Tibial artery (tissue), 4 donors: ENCODE data around the gene CCDC50.

Experiments
- DNase-seq, 2 donors: peaks; one replicate each; pipeline ENCODE4 v3.0.0-alpha.2; 2019
- H3K27ac ChIP-seq, 2 donors: fragments of 200-600 bp; sonication (generic) in 1 of 2; 1 replicate in 1 of 2; 2 replicates in 1 of 2; pipeline ENCODE4 v1.5.1; 2018 to 2019; ENCODE audit warnings: mild to moderate bottlenecking in 1 of 2
- H3K27me3 ChIP-seq, 2 donors: fragments of 200-600 bp; sonication (generic) in 1 of 2; one replicate each; pipeline versions ENCODE4 v1.5.1 to v1.6.0; 2016 to 2019
- H3K36me3 ChIP-seq, 3 donors: fragments of 200-600 bp; sonication (generic) in 2 of 3; one replicate each; pipeline ENCODE4 v1.5.1; 2016 to 2019; ENCODE audit warnings: mild to moderate bottlenecking in 2 of 3
- H3K4me1 ChIP-seq, 4 donors: fragments of 200-600 bp; sonication (generic) in 2 of 4; 1 replicate in 3 of 4; 2 replicates in 1 of 4; pipeline ENCODE4 v1.5.1; 2016 to 2019
- H3K4me3 ChIP-seq, 2 donors: fragments of 200-600 bp; sonication (generic) in 1 of 2; 1 replicate in 1 of 2; 2 replicates in 1 of 2; pipeline ENCODE4 v1.5.1; 2018 to 2019; ENCODE audit warnings: mild to moderate bottlenecking in 2 of 2
- H3K9me3 ChIP-seq, 3 donors: fragments of 200-600 bp; sonication (generic) in 1 of 3; one replicate each; pipeline ENCODE4 v1.5.1; 2016 to 2019
- intact Hi-C: fragments of 100-400 bp; cut with DNase I; formaldehyde crosslinking; loops from one replicate; pipeline ENCODE4 v1.15.0; 2023; ENCODE audit warnings: low total_unique reads
- TF ChIP-seq, protein P1 (sequence below), 2 experiments: fragments of 200-600 bp in 1 of 2; fragments of 450-650 bp in 1 of 2; IDR thresholded peaks; one replicate each; pipeline ENCODE4 v1.5.1; 2017 to 2019; ENCODE audit warnings: antibody characterized with exemption in 2 of 2, mild to moderate bottlenecking in 1 of 2, moderate library complexity in 1 of 2

Gene CCDC50

DNA sequence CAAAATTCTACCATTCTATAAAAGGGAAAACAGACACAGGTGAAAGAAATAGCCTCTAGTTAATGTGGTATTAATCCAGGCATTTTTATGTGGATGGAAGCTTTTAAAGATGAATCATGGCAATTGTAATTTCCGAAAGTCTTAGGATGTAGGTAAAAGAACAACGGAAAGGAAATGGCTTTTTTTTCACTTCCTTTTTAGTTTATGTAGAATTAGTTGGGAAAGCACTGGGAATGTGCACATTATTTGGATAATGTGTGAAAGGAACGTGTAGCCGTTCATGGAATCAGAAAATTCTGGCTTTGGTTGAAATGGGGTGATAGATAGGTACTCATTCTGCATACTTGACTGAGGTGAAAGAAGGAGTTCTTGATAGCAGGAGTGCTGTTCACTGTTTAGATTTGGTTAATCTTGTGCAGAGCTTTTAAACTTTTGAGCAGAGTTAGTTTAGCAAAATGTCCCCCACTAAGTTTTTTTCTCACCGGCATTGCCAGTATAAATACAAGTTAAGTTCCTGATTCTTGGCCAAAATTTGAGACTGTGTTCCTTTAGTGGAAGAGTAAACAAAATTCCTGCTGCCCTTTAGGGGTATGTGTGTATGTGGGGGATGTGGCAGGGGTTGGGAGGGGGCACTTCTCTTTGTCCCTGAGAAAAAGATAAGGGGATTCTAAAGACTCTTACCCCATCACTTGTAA, 21.3 kb downstream of the CCDC50 start:
- no peaks in the 10 kb centered on the region for H3K36me3 ChIP-seq
- intact Hi-C loops: no loop called here
- DNase-seq: no peak
- peak overlapping the region; percentile 12 to 22 for H3K4me3 ChIP-seq
- H3K27ac ChIP-seq: peak overlapping the region; percentile 59 to 61
- H3K9me3 ChIP-seq: no peaks in the 10 kb centered on the region
- H3K4me1 ChIP-seq: peaks cover 0 to 97% (median 42%) of the 10 kb centered on the region in 4 donors
- TF ChIP-seq, protein P1, sequence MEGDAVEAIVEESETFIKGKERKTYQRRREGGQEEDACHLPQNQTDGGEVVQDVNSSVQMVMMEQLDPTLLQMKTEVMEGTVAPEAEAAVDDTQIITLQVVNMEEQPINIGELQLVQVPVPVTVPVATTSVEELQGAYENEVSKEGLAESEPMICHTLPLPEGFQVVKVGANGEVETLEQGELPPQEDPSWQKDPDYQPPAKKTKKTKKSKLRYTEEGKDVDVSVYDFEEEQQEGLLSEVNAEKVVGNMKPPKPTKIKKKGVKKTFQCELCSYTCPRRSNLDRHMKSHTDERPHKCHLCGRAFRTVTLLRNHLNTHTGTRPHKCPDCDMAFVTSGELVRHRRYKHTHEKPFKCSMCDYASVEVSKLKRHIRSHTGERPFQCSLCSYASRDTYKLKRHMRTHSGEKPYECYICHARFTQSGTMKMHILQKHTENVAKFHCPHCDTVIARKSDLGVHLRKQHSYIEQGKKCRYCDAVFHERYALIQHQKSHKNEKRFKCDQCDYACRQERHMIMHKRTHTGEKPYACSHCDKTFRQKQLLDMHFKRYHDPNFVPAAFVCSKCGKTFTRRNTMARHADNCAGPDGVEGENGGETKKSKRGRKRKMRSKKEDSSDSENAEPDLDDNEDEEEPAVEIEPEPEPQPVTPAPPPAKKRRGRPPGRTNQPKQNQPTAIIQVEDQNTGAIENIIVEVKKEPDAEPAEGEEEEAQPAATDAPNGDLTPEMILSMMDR (IDR thresholded peaks at IDR 0.05): no peak
- H3K27me3 ChIP-seq: no peaks in the 10 kb centered on the region

DNA sequence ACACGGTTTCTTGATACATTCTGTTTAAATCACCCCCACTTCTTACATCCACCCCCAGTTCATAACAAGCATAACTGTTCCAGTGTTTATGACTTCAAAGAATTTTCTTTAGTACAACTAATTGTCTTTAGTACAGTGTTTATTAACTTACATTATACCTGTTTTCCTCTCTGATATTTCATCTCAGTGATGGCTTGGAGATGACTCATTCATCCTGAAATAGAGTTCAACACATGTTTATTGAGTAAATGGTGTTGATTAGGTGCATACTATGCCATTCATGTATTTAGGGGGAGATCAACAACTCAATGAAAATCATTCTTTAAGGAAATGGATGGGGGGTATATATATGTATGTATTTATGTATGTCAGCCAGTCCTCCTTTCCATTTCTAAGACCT, 22.8 kb downstream of the CCDC50 start:
- Histone ChIP-seq H3K27me3 (no peaks in the 10 kb centered on the region), H3K4me3 (no peak overlapping the region), H3K4me1 (peaks cover 0 to 99% (median 49%) of the 10 kb centered on the region in 4 donors), H3K27ac (peak overlapping the region; percentile 59 to 61), H3K9me3 (no peaks in the 10 kb centered on the region), H3K36me3 (no peaks in the 10 kb centered on the region)
- TF ChIP-seq, protein P1 (IDR thresholded peaks at IDR 0.05): no peak
- intact Hi-C loops: no loop called here
- no peak for DNase-seq

DNA sequence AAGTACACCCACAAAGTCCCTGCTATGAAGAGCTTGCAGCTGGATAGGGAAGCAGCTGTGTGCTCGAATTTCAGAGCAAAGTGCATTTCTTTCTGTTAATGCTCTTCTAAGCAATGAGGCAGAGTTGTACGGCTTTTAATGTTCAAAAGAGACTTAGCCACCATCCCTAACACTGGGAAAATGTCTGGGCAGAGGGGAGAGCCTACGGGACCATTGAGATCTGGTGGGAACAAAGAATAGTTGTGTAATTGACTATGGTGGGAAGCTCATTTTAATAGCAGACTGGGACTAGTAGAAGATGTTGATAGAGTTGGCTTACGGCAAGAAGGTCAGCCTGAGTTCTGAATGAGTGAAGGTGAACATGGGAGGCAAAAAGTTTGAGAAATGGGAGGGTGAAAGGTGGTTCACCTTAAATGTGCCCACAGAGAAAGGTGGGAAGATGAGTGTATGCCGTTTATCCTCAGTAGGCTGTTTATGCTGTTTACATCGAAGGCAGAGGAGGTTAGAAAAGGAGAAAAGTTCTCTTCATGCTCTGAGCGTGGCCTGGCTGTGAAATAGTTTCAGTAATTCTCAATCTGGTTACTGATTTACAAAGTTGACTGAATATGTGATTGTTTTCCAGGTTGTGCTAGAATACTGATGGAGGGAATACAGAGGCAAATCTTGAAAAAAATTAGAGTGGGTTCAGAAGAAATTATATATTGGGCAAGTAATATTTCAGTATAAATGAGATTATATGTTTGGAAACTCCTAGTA, 24.0 kb downstream of the CCDC50 start:
- Histone ChIP-seq H3K4me1 (peaks cover 0 to 99% (median 51%) of the 10 kb centered on the region in 4 donors), H3K27me3 (no peaks in the 10 kb centered on the region), H3K4me3 (no peak overlapping the region), H3K27ac (peak overlapping the region; percentile 23 to 61), H3K9me3 (no peaks in the 10 kb centered on the region), H3K36me3 (peaks cover 0 to 5% (median 5%) of the 10 kb centered on the region in 3 donors)
- intact Hi-C loops: no loop called here
- no peak for DNase-seq
- TF ChIP-seq, protein P1 (IDR thresholded peaks at IDR 0.05): no peak

DNA sequence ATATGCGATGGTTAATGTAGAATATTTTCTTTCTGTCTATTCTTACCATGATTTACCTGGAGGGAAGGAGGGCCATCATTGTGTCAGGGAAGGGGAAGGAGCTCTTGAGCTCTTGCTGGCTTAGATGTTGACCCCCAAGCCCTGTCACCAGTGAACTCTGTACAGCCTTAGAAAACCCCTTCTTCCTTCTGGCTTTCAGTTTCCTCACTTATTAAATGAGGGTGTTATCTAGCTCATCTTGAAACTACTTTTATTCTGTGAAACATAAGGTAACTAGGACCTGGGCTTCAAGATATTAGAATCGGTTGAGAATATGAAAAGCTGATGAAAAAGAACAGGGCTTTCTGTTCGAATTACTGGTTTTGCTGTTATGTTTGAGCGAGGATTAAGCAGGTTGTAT, 26.2 kb downstream of the CCDC50 start:
- Histone ChIP-seq H3K9me3 (no peaks in the 10 kb centered on the region), H3K27me3 (no peaks in the 10 kb centered on the region), H3K4me1 (peaks cover 0 to 97% (median 37%) of the 10 kb centered on the region in 4 donors), H3K27ac (peak overlapping the region; percentile 31 to 43), H3K4me3 (no peak overlapping the region), H3K36me3 (peaks cover 14 to 21% (median 19%) of the 10 kb centered on the region in 3 donors)
- TF ChIP-seq, protein P1 (IDR thresholded peaks at IDR 0.05): no peak
- intact Hi-C loops: no loop called here
- DNase-seq: no peak

DNA sequence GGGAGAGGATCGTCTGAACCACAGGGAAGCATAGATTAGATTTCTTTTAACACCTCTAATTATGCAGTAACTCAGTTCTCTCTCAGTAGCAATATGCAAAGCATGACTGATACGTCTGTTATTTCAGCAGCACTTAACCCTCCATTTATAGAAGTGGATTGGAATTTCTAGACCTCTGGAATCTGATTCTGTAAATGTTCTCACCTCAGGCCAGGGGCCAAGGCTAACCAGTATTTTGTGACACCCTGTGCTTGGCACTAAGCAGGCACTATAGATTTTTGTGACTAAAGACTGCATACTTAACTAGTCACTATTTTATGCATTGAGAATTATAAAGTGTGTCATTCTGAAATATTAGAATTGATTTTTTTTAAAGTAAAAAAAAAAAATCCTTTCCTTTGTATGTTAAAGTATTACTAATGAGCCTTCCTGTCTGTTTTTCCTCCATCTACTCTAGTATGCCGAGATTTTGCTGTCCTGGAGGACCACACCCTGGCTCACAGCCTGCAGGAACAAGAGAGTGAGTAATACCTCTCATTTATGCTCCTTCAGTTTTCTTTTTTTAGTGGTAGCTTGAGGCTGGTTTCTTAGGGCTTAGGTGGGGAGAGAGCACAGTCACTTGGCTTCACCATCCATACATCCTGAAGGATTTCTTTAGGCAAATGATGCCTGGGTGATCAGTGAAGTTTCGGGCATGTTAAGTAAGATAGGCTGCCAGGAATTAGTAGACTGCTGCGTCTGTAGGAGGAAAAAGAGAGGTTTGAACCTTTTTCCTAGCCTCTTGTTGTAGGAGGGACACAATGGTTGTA, 27.6 kb downstream of the CCDC50 start:
- TF ChIP-seq, protein P1 (IDR thresholded peaks at IDR 0.05): no peak
- peak; percentile 37 to 65 for DNase-seq
- Histone ChIP-seq H3K4me1 (peaks cover 0 to 83% (median 26%) of the 10 kb centered on the region in 4 donors), H3K27me3 (no peaks in the 10 kb centered on the region), H3K9me3 (no peaks in the 10 kb centered on the region), H3K36me3 (peaks cover 26 to 35% (median 34%) of the 10 kb centered on the region in 3 donors), H3K27ac (peak overlapping the region; percentile 43 to 72), H3K4me3 (no peak overlapping the region)
- intact Hi-C loops: no loop called here
